Astrocyte (in vitro differentiated cells and primary cell): ENCODE measurements around the gene MDN1. TPM values are rescaled to one million over a fixed set of nuclear protein-coding genes. Genes with fewer than 3 reads are reported as not detected.

ENCODE experiments used
- DNase-seq: peaks from one replicate; pipeline ENCODE4 v3.0.0-alpha.2; 2010; ENCODE audit warnings: low read depth
- FAIRE-seq: peaks from 2 replicates; lab custom pipeline; 2011; peaks lifted over from hg19 to GRCh38; lab: Jason Lieb, UNC
- H2AFZ ChIP-seq: 2 replicates; pipeline ENCODE4 v1.6.0; 2012; ENCODE audit warnings: low read depth, low read length, inconsistent platforms
- H3K27ac ChIP-seq: 2 replicates; pipeline ENCODE4 v1.5.1; 2011; ENCODE audit warnings: low read depth, low read length, inconsistent platforms
- H3K27me3 ChIP-seq: 2 replicates; pipeline ENCODE4 v1.6.0; 2011; ENCODE audit warnings: low read length, inconsistent platforms; ENCODE audit not compliant: insufficient read depth
- H3K36me3 ChIP-seq: 2 replicates; pipeline ENCODE4 v1.5.1; 2011; ENCODE audit warnings: low read length, inconsistent platforms; ENCODE audit not compliant: insufficient read depth
- H3K4me1 ChIP-seq: 2 replicates; pipeline ENCODE4 v1.5.1; 2011; ENCODE audit warnings: low read length, inconsistent platforms; ENCODE audit not compliant: insufficient read depth
- H3K4me2 ChIP-seq: 2 replicates; pipeline ENCODE4 v1.6.0; 2012; ENCODE audit warnings: low read length, inconsistent platforms
- H3K4me3 ChIP-seq: 2 replicates; pipeline ENCODE4 v1.5.1; 2011; ENCODE audit warnings: low read depth, mild to moderate bottlenecking, low read length, inconsistent platforms; ENCODE audit not compliant: insufficient read depth
- H3K79me2 ChIP-seq: 2 replicates; pipeline ENCODE4 v1.6.0; 2012; ENCODE audit warnings: mild to moderate bottlenecking, low read length, inconsistent platforms; ENCODE audit not compliant: insufficient read depth
- H3K9ac ChIP-seq: 2 replicates; pipeline ENCODE4 v1.6.0; 2012; ENCODE audit warnings: mild to moderate bottlenecking, low read length, inconsistent platforms
- H3K9me3 ChIP-seq: 2 replicates; pipeline ENCODE4 v1.5.1; 2012; ENCODE audit warnings: low read depth, mild to moderate bottlenecking, low read length, inconsistent platforms; ENCODE audit not compliant: insufficient read depth
- H4K20me1 ChIP-seq: 2 replicates; pipeline ENCODE4 v1.6.0; 2012; ENCODE audit warnings: low read length, inconsistent platforms; ENCODE audit not compliant: insufficient read depth
- H3K27ac Mint-ChIP-seq: one replicate; pipeline ENCODE4 v1.8.0; 2021; ENCODE audit warnings: mild to moderate bottlenecking, mixed read lengths; ENCODE audit not compliant: unreplicated experiment
- H3K27me3 Mint-ChIP-seq: one replicate; pipeline ENCODE4 v1.8.0; 2021; ENCODE audit warnings: low read depth, mixed read lengths; ENCODE audit not compliant: unreplicated experiment
- H3K36me3 Mint-ChIP-seq: one replicate; pipeline ENCODE4 v1.8.0; 2021; ENCODE audit warnings: low read depth, mixed read lengths; ENCODE audit not compliant: unreplicated experiment
- H3K4me1 Mint-ChIP-seq: one replicate; pipeline ENCODE4 v1.8.0; 2021; ENCODE audit warnings: low read depth, mixed read lengths; ENCODE audit not compliant: unreplicated experiment
- H3K4me3 Mint-ChIP-seq: one replicate; pipeline ENCODE4 v1.8.0; 2021; ENCODE audit warnings: mild to moderate bottlenecking, moderate library complexity, mixed read lengths; ENCODE audit not compliant: unreplicated experiment
- H3K9me3 Mint-ChIP-seq: one replicate; pipeline ENCODE4 v1.8.0; 2021; ENCODE audit warnings: mild to moderate bottlenecking, mixed read lengths; ENCODE audit not compliant: unreplicated experiment
- EZH2 ChIP-seq: IDR thresholded peaks from 2 replicates; pipeline ENCODE4 v1.6.1; 2012; ENCODE audit warnings: mild to moderate bottlenecking, low read length, inconsistent platforms; ENCODE audit not compliant: insufficient read depth
- total RNA-seq: library from RNA; stranded (reverse); gene quantifications from 2 replicates; pipeline ENCODE4 v1.2.1, GENCODE V29; 2021
- TF ChIP-seq, protein P1 (sequence below): IDR thresholded peaks from 2 replicates; pipeline ENCODE4 v1.5.1; 2011; ENCODE audit warnings: low read depth, mild to moderate bottlenecking, inconsistent platforms, low read length, moderate library complexity; ENCODE audit not compliant: insufficient read depth

MDN1 gene
- total RNA-seq, 1 donor from 2014 or later, result 35.7 TPM

DNA sequence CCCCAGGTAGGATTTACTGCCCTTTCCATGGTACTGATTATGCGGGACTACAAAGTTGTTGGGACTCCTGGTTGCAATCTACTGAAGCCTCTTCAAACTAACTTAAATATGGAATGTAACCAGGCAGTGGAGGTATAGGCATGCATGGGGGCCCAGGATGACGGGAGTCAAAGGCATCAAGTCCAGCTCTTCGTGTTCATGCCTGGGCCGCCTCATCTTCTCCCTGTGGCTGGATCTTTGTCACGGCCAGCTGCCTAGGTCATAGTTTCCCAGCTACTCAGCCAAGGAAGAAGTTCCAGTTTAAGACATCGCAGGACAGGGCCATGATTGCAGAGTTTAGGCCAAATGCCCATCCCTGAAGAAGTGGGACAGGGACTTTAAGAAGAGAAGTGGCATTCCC is 201.6 kb downstream of the MDN1 start:
- H3K36me3 Mint-ChIP-seq, result peaks cover 13% of the 10 kb centered on the region
- FAIRE-seq, result no peak

DNA sequence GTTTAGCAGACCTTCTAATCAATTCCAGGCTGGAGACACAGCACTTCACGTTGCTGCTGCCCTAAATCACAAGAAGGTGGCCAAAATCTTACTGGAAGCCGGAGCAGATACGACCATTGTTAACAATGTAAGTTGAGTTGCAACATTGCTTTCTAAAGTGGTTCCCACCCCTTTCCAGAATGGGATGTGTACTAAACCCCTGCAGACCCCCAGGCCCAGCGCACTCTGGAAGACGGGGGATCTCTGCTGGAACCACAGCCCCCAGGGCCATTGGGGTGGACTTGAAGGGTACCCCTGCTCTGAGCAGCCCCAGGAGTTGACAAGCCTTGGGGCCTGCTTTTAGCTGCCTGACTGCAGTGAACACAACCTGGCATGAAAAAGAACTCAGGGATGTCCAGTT is 203.1 kb downstream of the MDN1 start:
- H3K4me3 Mint-ChIP-seq, result no peak overlapping the region
- Histone ChIP-seq H2AFZ (no peak overlapping the region), H3K27me3 (no peaks in the 10 kb centered on the region), H3K36me3 (no peaks in the 10 kb centered on the region), H3K79me2 (no peaks in the 10 kb centered on the region), H3K27ac (no peak overlapping the region), H4K20me1 (no peaks in the 10 kb centered on the region), H3K9me3 (no peaks in the 10 kb centered on the region), H3K4me1 (peaks cover 2% of the 10 kb centered on the region), H3K9ac (no peak overlapping the region), H3K4me3 (no peak overlapping the region), H3K4me2 (no peak overlapping the region)
- H3K27me3 Mint-ChIP-seq, result peaks cover 1% of the 10 kb centered on the region
- DNase-seq, result no peak
- no peak overlapping the region for H3K27ac Mint-ChIP-seq
- H3K9me3 Mint-ChIP-seq, result no peaks in the 10 kb centered on the region
- no peak for FAIRE-seq
- no peak for TF ChIP-seq EZH2
- TF ChIP-seq, protein P1, sequence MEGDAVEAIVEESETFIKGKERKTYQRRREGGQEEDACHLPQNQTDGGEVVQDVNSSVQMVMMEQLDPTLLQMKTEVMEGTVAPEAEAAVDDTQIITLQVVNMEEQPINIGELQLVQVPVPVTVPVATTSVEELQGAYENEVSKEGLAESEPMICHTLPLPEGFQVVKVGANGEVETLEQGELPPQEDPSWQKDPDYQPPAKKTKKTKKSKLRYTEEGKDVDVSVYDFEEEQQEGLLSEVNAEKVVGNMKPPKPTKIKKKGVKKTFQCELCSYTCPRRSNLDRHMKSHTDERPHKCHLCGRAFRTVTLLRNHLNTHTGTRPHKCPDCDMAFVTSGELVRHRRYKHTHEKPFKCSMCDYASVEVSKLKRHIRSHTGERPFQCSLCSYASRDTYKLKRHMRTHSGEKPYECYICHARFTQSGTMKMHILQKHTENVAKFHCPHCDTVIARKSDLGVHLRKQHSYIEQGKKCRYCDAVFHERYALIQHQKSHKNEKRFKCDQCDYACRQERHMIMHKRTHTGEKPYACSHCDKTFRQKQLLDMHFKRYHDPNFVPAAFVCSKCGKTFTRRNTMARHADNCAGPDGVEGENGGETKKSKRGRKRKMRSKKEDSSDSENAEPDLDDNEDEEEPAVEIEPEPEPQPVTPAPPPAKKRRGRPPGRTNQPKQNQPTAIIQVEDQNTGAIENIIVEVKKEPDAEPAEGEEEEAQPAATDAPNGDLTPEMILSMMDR, result no peak
- peaks cover 8% of the 10 kb centered on the region for H3K4me1 Mint-ChIP-seq
- peaks cover 10% of the 10 kb centered on the region for H3K36me3 Mint-ChIP-seq

More for the DNA sequence above, 201.6 kb downstream of the MDN1 start:
- Mint-ChIP-seq H3K27ac (no peak overlapping the region), H3K27me3 (peaks cover 1% of the 10 kb centered on the region), H3K4me1 (no peaks in the 10 kb centered on the region), H3K9me3 (no peaks in the 10 kb centered on the region), H3K4me3 (no peak overlapping the region)
- DNase-seq, result no peak
- Histone ChIP-seq H4K20me1 (no peaks in the 10 kb centered on the region), H3K4me2 (no peak overlapping the region), H3K9me3 (no peaks in the 10 kb centered on the region), H2AFZ (no peak overlapping the region), H3K9ac (no peak overlapping the region), H3K27ac (no peak overlapping the region), H3K79me2 (no peaks in the 10 kb centered on the region), H3K4me3 (no peak overlapping the region), H3K36me3 (no peaks in the 10 kb centered on the region), H3K27me3 (no peaks in the 10 kb centered on the region), H3K4me1 (no peaks in the 10 kb centered on the region)
- TF ChIP-seq, protein P1, result no peak
- no peak for TF ChIP-seq EZH2

DNA sequence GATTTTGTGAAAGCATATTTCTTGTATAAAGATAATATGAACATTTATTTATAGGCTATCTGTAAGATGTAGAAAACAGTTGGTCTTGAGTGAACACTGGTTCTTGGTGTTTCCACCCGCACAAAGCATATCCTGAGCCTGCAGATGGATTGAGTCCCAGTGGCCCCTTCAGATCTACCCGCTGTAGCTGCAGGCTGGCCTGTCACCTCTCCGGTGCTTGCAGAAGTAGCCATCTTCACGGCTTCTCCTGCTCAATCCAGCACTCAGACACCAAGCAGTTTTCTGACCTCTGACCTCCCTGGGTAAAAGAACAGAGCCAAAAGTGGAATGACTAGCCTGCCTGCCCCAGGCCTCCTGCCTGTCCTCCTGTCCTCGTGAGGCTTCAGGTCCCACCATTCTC is 203.7 kb downstream of the MDN1 start:
- Mint-ChIP-seq H3K36me3 (peaks cover 7% of the 10 kb centered on the region), H3K4me3 (no peak overlapping the region), H3K27me3 (peaks cover 1% of the 10 kb centered on the region), H3K27ac (no peak overlapping the region), H3K4me1 (peaks cover 11% of the 10 kb centered on the region), H3K9me3 (no peaks in the 10 kb centered on the region)
- peaks cover 3% of the 10 kb centered on the region for H3K4me1 ChIP-seq
- H2AFZ ChIP-seq, result no peak overlapping the region
- no peak for TF ChIP-seq EZH2
- TF ChIP-seq, protein P1, result no peak
- no peak overlapping the region for H3K9ac ChIP-seq
- no peaks in the 10 kb centered on the region for H3K79me2 ChIP-seq
- no peak overlapping the region for H3K4me2 ChIP-seq
- no peaks in the 10 kb centered on the region for H4K20me1 ChIP-seq
- H3K27me3 ChIP-seq, result no peaks in the 10 kb centered on the region
- no peak for DNase-seq
- FAIRE-seq, result no peak
- no peak overlapping the region for H3K4me3 ChIP-seq
- H3K36me3 ChIP-seq, result no peaks in the 10 kb centered on the region
- H3K27ac ChIP-seq, result no peak overlapping the region
- no peaks in the 10 kb centered on the region for H3K9me3 ChIP-seq
